ENCODE results near the gene TESMIN. TPM values are rescaled to one million over a fixed set of nuclear protein-coding genes. Genes with fewer than 3 reads are reported as not detected.
A peak's percentile ranks its signal among the peaks of the same experiment; 100 is the strongest.

TESMIN gene, protein sequence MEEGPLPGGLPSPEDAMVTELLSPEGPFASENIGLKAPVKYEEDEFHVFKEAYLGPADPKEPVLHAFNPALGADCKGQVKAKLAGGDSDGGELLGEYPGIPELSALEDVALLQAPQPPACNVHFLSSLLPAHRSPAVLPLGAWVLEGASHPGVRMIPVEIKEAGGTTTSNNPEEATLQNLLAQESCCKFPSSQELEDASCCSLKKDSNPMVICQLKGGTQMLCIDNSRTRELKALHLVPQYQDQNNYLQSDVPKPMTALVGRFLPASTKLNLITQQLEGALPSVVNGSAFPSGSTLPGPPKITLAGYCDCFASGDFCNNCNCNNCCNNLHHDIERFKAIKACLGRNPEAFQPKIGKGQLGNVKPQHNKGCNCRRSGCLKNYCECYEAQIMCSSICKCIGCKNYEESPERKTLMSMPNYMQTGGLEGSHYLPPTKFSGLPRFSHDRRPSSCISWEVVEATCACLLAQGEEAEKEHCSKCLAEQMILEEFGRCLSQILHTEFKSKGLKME
- total RNA-seq: not detected

- peaks cover 7 to 25% of the 10 kb centered on the region in 2 donors for H3K36me3 ChIP-seq
- peak within 1 kb of the TSS; percentile 51 to 66 for H3K4me3 ChIP-seq
- DNase-seq (ENCODE audit: low spot score in 2 of 2): peak; percentile 14 to 78
- no peaks in the 10 kb centered on the region for H3K9me3 ChIP-seq
- H3K27me3 ChIP-seq: no peaks in the 10 kb centered on the region
- no peak for TF ChIP-seq CTCF (IDR thresholded peaks at IDR 0.05)
- intact Hi-C loops (cut with DNase I): no loop called here
- peak within 1 kb of the TSS in 1 of 2 donors; percentile 16 for H3K27ac ChIP-seq
- peaks cover 3 to 12% of the 10 kb centered on the region in 2 donors for H3K4me1 ChIP-seq
Observed at GRCh38 chr11:68751331-68751856, at the start of gene TESMIN. Gene TESMIN (minus strand): TSS chr11:68751520. CDS start chr11:68750660, 860 bp downstream.

- no peak for DNase-seq (ENCODE audit: low spot score in 2 of 2)
- Histone ChIP-seq H3K27me3 (no peaks in the 10 kb centered on the region), H3K4me1 (no peaks in the 10 kb centered on the region), H3K27ac (no peak overlapping the region), H3K36me3 (peaks cover 84 to 95% of the 10 kb centered on the region in 2 donors), H3K4me3 (no peak overlapping the region), H3K9me3 (no peaks in the 10 kb centered on the region)
- intact Hi-C loops (cut with DNase I): loop anchor here (2.0 kb wide), 1 partner anchor 44 kb away; no protein-coding TSS in a partner anchor
- peak; percentile 18 to 51 (median 48) for TF ChIP-seq CTCF (IDR thresholded peaks at IDR 0.05)
Observed at GRCh38 chr11:68798221-68798813, 47.0 kb upstream of the TESMIN start.

- intact Hi-C loops (cut with DNase I): no loop called here
Observed at GRCh38 chr11:68796801-68797200, 45.5 kb upstream of the TESMIN start.

GRCh38 chr11:68792400-68792966, 41.2 kb upstream of the TESMIN start:
- Histone ChIP-seq H3K36me3 (peaks cover 76 to 94% of the 10 kb centered on the region in 2 donors), H3K27ac (no peak overlapping the region), H3K27me3 (no peaks in the 10 kb centered on the region), H3K9me3 (no peaks in the 10 kb centered on the region), H3K4me1 (no peaks in the 10 kb centered on the region), H3K4me3 (no peak overlapping the region)
- no peak for TF ChIP-seq CTCF (IDR thresholded peaks at IDR 0.05)
- no peak for DNase-seq (ENCODE audit: low spot score in 2 of 2)
- intact Hi-C loops (cut with DNase I): no loop called here

More at GRCh38 chr11:68796801-68797200, 45.5 kb upstream of the TESMIN start:
- no peak overlapping the region for H3K4me3 ChIP-seq
- TF ChIP-seq CTCF (IDR thresholded peaks at IDR 0.05): no peak
- H3K36me3 ChIP-seq: peaks cover 86 to 96% of the 10 kb centered on the region in 2 donors
- no peaks in the 10 kb centered on the region for H3K27me3 ChIP-seq
- DNase-seq (ENCODE audit: low spot score in 2 of 2): no peak
- no peak overlapping the region for H3K27ac ChIP-seq
- H3K9me3 ChIP-seq: no peaks in the 10 kb centered on the region
- no peaks in the 10 kb centered on the region for H3K4me1 ChIP-seq

GRCh38 chr11:68784653-68785052, 33.3 kb upstream of the TESMIN start:
- H3K4me1 ChIP-seq: no peaks in the 10 kb centered on the region
- no peaks in the 10 kb centered on the region for H3K9me3 ChIP-seq
- no peaks in the 10 kb centered on the region for H3K27me3 ChIP-seq
- DNase-seq (ENCODE audit: low spot score in 2 of 2): no peak
- no peak overlapping the region for H3K27ac ChIP-seq
- no peak for TF ChIP-seq CTCF (IDR thresholded peaks at IDR 0.05)
- no peak overlapping the region for H3K4me3 ChIP-seq
- H3K36me3 ChIP-seq: peaks cover 84 to 97% of the 10 kb centered on the region in 2 donors
- intact Hi-C loops (cut with DNase I): no loop called here

Measured in ascending aorta (tissue), 2 donors.